ENCODE measurements around the gene KSR2.

Gene KSR2

DNA sequence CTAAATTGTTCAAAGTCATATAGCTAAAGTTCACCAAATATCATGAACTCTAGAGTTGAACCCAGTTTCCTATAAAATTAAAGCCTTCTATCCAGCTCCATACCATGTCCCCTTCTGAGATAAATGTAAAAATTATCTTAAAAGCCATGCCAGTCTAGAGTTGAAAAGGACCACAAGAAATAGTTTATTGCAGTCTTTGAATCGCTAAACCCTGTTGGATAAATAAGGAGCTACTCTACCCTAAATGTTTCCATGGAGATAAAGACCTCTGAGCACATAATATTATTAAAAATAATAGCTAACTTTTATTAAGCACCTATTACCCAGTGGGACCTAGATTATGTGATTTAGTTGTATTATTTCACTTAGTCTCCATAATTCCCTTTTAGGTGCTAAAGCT lies 379.8 kb downstream of the KSR2 start:
- no peak for DNase-seq (ENCODE audit: low read depth in 2 of 2, low spot score in 1 of 2)

DNA sequence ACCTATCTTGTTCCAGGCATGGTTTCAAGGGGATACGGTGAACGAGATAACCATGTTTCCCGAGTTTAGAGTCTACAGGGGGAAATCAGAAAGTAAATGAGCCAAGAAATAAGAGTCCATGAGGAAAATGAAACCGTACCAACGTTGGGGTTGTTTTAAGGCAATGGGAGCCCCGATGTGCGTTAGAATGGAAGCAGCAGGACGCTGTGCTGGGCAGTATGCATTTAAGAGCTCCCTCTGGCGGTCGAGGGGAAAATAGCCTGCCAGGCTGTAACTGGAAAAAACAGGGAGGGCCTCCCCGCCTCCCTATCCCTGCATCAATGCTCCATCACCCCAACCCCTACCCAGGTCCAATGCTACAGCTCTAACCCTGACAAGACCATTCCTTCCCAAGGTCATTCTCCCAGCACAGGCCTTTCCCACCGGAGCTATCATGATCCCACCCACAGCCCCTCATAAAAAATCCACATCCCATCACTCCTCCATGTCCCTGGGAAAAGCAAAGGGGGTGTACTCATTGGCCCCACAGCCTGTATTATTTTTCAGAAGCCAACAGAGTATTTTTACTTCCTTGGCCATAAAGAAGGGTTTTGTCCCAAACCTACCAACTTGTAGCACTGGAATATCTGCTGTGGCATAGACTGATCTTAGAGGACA lies 381.0 kb downstream of the KSR2 start:
- DNase-seq (ENCODE audit: low read depth in 2 of 2, low spot score in 1 of 2) = no peak

DNA sequence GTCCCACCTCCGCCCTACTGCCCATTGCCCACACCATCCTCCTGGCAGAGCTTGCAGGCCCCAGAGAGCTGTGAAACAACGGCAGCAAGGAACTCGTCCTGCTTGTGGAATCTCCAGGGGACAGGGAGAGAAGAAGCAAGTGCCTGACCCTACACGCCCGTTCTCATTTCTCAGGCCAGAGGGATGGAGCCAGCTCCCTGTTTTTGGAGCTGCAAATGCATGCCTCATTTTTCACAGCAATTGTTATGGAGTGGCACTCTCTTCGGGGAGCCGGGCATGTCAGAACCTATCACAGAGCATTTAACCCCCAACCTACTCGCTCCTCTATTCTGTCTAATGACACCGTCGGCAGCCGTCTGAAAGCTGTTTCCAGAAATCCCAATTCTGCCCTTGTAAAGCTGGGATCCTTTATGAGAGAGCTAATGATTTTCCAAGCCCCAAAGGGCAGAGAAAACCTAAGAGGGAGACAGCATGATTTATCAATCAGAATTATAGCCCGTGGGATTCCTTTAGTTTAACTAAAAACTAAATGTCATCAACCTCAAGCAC lies 385.0 kb downstream of the KSR2 start:
- no peak for DNase-seq (ENCODE audit: low read depth in 2 of 2, low spot score in 1 of 2)

DNA sequence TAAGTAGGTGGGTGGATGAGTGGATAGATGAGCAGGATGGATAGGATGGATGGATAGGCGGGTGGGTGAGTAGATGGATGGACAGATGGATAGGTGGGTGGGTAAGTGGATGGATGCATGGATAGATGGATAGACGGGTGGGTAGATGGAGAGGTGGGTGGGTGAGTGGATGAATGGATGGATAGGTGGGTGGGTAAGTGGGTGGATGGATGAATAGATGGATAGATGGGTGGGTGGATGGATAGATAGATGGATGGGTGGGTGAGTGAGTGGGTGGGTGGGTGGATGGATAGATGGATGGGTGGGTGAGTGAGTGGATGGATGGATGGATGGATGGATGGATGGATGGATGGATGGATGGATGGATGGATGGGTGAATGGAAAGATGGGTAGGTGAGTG lies 385.7 kb downstream of the KSR2 start:
- no peak for DNase-seq (ENCODE audit: low read depth in 2 of 2, low spot score in 1 of 2)

DNA sequence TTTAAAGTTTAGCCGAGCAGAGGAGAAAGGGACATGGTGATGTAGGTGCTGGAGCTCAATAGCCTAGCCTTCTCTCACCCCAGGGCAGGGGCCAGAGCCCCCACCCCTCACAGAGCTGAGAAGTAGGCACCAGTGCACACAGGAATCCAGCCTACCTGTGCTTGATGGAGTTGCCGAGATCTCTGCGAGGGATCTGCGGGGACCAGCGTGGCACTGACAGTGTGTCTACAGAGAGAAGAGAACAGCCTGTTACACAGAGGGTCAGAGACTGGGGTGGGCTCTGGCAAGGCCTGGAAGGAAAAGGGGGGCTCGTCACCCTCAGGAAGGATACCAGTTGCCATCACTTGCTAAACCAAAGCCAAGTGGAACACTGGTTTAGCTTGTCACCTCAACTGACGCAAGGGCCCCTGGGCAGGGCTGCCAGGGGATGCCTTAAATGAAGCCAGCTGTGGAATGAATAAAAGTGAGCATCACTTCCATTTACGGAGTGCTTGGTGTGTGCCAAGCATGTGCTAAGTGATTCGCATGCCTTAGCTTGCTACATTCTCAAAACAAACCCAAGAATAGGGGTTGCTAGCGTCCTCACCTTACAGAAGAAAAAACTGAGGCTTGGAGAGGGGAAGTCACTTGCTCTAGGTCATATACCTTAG lies 386.5 kb downstream of the KSR2 start:
- no peak for DNase-seq (ENCODE audit: low read depth in 2 of 2, low spot score in 1 of 2)

DNA sequence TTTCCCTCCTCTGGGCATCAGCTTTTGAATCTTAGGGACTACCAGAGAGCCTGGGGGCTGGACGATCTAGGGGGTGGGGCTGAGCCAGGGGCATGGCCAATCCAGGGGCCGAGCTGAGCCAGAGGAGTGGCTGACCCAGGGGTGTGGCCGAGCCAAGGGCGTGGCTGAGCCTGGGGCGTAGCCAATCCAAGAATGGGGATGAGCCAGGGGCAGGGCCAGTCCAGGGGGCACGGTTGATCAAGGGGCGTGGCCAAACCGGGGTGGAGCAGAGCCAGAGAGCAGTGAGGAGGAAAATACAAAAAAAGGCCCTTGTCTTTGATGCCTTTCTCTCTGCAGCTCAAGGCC lies 388.1 kb downstream of the KSR2 start:
- no peak for DNase-seq (ENCODE audit: low read depth in 2 of 2, low spot score in 1 of 2)

DNA sequence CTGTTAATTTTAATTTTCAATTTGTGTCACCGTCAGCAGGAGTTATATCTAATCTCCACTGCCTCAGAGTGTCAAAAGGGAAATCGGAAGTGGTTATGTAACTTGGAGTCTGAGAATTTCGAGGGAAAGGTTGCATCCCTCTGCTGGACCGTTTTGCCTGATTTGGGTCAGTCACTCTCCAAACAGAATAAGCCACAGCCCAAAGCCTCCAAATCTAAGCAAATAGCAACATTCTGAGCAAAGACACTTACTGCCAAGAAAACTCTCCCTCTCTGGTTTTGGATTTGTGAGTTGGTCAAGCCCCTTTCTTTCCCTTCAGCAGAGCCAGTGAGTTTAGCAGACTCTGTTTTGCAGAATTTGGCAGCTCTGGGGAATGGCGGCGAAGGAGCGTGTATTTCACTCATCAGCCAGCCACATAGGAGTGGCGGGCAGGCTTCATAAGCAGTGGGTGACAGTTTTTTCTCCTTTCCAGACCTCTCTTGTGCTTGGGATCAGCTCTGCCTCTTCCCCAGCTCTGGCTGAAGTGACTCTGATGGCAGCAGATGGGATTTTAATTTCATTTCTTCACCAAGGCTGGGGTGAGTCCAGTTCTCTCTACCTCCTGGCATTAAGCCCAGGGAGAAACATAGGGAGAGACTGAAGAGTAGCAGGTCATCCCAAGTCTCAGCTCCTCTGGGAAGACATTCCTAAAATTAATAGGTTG lies 388.6 kb downstream of the KSR2 start:
- DNase-seq (ENCODE audit: low read depth in 2 of 2, low spot score in 1 of 2) = no peak

DNA sequence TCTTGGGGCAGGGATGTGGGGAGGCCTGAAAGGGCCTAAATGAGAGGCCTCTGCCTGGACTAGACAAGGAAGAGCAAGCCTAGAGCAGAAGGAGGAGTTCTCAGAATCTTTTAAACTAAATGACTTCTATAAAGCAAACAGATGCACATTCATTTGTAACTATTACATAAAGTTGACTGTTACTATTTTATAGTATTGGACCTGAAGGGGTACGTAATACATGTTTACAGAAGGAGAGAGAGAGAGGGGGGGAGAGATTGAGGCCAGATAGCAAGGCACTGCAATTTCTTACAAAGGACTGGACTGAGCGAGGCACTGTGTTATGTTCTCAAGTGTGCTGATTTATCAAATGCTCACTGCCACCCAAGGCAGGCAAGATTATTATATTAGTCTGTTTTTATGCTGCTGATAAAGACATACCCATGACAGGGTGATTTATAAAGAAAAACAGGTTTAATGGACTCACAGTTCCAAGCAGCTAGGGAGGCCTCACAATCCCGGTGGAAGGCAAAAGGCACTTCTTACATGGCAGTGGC lies 391.6 kb downstream of the KSR2 start:
- no peak for DNase-seq (ENCODE audit: low read depth in 2 of 2, low spot score in 1 of 2)

DNA sequence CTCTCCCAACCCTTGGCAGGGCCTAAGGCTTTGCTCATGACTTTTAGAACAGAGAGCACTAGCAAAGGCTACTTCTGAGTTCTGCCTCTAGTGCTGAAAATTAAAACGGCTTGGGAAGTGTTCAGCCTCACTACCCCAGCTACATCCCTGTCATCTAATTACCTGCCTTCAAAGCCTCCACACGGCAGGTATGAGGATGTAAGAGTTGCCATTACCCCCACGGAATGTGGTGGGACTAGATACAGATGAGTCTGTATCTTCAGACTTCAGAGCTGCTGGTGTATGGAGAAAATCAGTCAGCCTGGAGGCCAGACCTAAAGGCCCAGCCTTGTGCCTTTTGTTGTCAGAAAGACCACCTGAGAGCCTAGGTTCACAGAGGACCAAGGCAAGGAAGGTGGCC lies 392.7 kb downstream of the KSR2 start:
- DNase-seq (ENCODE audit: low read depth in 2 of 2, low spot score in 1 of 2) = no peak

DNA sequence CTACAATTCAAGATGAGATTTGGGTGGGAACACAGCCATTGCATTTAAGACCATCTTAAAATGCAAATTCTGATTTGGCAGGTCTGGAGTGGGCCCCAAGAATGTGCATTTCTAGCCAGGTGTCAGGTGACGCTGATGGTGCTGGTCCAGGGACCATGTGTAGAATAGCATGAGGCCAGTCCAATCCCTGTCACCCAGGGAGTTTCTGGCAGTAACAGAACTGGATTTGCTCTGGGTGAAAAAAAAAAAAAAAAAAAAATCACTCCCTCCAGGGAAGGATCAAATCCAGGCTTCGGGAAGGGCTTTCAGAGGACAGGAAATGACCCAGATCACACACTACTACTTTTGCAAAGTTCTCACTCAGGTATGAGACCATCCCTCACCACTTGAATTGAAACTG lies 394.1 kb downstream of the KSR2 start:
- DNase-seq (ENCODE audit: low read depth in 2 of 2, low spot score in 1 of 2) = no peak

DNA sequence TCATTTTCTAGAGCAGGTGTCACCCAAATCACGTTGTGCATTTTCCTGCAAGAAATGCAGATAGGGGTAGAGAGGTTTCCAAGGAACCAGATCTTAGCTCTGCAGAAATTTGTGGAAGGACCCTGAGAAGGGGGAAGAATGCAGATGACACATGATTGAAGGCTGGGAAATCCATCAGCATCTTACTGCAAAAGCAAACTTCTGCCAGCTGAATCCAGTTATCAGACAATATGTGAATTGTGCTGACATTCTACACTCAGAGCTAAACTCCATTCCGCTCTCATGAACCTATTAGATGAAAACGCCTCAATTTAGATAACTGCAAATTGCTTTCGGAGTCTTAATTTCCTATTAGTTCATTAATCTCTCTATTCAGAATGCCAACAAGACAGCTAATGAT lies 396.0 kb downstream of the KSR2 start:
- DNase-seq (ENCODE audit: low read depth in 2 of 2, low spot score in 1 of 2) = no peak

DNA sequence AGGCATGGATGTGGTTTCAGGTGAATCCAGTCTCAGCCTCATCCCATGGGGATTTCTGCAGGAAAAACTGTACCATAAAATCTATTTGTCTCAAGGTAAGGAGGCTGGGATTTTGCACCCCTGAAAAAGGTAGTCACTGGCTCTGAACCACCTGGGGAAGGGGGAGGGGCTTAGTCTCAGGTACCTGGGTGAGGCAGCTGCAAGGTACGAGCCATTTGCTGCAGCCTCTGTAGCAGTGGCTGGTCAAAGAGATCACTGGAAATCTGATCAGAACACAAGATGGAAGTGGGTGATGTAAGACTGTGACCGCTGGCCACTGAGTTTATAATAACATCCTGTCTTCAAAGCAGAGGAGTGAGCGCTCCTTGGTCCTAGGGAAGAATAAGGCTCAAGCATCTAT lies 397.5 kb downstream of the KSR2 start:
- DNase-seq (ENCODE audit: low read depth in 2 of 2, low spot score in 1 of 2) = no peak

DNA sequence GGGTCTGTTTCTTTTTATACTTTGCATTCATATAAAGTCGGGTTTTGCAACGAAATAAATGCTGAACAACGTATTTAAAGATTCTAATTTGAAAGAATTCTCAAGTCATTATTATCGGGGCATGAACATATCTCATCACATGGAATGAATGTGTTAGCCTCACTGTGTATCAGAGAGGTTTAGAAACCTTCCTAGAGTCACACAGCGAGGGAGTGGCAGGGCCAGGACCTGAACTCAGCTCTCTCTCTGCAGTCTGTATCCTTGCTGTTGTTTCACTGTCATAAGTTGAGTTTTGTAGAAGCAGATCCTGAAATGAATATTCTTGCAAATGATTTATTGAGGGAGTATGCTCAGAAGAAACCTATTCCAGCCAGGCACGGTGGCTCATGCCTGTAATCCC lies 398.2 kb downstream of the KSR2 start:
- DNase-seq (ENCODE audit: low read depth in 2 of 2, low spot score in 1 of 2) = no peak

DNA sequence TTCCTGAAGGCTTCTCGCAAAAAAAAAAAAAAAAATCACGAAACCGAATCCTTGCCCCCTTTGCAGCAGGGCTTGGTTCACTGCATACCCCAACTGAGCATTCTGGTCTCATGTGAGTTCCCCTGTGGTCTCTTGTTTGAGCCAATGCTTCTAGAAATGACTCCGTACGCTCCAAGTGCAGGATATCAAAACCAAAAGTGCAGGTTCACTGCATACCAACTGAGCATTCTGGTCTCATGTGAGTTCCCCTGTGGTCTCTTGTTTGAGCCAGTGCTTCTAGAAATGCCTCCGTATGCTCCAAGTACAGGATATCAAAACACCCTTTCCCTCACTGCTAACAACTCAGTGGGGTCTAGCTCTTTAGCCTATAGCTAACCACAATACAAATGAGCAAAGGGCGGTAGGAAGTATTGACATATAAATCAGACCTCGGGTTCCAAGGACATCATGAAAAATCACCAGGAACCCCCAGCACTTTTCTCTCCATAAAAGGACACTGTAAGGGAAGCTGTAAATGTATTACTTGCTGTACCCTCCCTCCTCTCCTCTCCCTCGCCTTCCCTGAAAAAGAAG lies 401.1 kb downstream of the KSR2 start:
- DNase-seq (ENCODE audit: low read depth in 2 of 2, low spot score in 1 of 2) = no peak

DNA sequence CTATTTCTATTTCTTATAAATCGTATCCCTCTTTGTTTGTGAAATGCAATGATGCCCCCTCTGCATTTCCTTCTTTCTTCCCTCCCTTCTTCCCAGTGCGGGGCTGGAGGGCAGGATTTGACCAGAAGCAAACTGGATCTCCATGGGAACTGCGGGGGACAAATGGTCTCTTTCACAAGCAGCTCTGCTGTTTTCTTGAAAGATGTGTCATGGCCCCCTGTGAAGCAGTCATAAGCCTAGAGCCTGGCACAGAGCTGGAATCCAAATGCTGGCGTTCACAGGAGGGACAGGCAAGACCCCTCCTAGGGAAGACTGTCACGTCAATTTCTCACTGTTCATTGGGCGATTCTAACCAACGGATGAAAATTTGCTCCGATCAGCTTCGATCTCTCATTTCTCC lies 403.9 kb downstream of the KSR2 start:
- DNase-seq (ENCODE audit: low read depth in 2 of 2, low spot score in 1 of 2) = no peak

DNA sequence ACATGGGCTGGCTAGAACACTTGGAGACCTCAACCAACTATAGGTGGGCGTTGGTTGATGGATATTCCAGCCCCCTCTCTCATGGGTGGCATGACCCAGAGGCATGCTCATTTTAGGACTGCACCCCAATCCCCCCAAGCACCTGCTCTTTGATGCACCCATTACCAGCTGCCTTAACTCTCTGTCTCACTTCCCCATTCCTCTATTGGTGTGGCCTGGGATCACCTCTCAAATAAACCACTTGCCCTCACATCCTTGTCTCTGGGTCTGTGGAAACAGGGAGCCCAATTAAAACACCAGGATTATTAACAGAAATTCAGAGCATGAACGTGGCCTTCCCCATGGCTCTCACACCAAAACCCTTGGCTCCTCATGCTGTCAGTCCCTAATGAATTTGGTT lies 405.1 kb downstream of the KSR2 start:
- DNase-seq (ENCODE audit: low read depth in 2 of 2, low spot score in 1 of 2) = no peak

DNA sequence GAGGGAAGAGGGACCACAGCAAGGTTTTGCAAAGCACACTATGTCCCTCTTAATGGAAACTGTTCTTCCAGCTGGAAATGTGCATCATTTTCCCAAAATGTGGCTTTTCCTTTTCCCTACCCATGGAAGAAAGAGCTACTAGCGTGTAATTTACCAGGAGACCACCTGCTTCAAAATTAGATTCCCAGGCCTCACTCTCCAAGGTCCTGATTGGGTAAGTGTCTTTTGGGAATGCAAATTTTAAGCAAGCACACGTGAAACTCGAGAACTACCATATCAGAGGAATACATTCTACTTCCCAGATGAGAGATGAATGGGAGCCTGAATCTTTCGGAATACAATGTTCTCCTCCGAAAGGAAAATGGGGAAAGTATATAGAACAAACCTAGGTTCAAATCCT lies 405.8 kb downstream of the KSR2 start:
- no peak for DNase-seq (ENCODE audit: low read depth in 2 of 2, low spot score in 1 of 2)

DNA sequence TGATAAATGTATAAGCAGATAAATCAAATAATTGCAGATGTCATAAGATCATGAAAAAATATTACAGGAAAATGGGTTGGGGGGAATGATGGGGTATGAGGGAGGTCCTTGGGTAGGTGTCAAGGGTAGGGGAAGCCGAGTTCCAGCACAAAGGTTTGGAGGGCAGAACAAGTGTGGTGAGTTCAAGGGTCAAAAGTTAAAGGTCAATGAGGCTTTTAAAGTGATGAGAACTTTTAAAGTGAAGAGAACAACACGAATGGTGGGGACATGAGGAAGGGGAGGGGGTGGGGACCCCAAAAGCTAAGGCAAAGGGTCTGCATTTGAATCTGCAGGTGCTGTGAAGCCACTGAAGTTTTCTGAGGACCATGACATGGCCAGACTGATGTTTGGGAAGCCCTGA lies 406.8 kb downstream of the KSR2 start:
- no peak for DNase-seq (ENCODE audit: low read depth in 2 of 2, low spot score in 1 of 2)

DNA sequence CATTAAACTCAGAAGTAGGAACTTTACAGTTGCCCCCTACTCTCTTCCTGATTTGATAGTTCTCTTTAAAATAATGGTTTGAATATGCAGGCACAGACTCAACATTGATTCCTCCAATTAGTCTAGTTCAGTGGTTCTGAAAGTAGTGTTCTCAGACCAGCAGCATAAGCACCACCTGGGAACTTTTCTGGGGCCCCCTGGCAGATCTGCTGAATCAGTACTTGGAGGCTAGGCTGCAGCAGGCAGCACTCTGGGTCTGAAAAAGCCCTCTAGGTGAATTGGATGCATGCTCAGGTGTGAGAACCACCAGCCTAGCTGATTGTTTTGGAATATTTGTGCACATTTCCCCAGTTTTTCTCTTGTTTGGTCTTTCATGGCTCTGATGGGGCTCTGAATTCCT lies 408.8 kb downstream of the KSR2 start:
- DNase-seq (ENCODE audit: low read depth in 2 of 2, low spot score in 1 of 2) = no peak

DNA sequence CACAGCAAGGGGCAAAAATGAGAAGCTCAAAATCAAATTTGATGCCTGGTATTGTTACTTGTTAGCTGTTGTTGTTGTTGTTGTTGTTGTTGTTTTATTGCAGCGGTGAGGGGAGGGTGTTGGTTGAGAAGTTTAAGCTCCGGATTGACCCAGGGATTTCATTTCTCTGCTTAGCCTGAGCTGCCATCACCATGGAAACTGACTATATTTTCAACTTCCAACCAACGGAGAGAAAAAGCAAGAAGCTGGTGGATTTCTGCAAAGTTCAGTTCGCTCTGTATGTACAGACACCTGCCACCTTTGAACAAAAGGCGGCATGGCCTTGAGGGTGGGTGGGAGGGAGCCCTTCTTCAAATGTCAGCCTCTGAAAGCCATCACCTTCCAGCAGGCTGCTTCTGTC lies 412.9 kb downstream of the KSR2 start:
- no peak for DNase-seq (ENCODE audit: low read depth in 2 of 2, low spot score in 1 of 2)

DNA sequence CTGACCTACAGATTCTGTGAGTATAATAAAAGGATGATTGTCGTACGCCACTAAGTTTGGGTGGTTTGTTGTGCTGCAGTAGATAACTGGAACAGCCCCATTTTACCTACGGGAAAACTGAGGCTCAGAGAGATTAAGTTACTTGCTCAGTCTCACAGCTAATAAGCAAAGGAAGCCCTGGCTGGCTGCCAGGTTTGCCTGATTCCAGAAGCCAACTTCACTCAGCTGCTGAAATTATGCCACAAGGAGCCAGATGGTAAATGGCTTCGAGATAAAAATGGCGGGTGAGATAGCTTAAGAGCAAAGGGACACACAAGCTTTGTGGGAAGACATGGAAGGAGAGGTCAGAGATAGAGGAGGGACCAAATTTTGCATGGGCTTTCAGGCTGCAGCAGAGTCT lies 415.8 kb downstream of the KSR2 start:
- no peak for DNase-seq (ENCODE audit: low read depth in 2 of 2, low spot score in 1 of 2)

DNA sequence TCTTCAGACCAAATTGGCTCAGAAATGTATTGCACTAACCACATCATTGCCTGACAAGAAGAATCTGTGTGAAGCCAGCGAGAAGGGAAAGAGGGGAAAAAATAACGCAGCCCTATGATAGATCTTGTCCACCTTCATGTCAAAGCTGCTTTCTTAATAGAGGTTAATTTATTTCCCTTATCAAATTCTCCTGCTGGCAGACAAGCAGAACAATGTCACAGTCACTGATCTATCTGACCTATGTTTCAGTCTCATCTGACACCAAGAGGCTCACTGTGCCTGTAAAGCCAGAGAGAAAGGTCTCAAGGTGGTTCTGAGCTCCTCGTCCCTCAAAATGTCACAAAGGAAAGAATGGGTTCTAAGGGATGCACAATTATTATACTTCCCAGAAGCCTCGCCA lies 417.1 kb downstream of the KSR2 start:
- no peak for DNase-seq (ENCODE audit: low read depth in 2 of 2, low spot score in 1 of 2)
